ENCODE results near the gene H1-8.

DNA sequence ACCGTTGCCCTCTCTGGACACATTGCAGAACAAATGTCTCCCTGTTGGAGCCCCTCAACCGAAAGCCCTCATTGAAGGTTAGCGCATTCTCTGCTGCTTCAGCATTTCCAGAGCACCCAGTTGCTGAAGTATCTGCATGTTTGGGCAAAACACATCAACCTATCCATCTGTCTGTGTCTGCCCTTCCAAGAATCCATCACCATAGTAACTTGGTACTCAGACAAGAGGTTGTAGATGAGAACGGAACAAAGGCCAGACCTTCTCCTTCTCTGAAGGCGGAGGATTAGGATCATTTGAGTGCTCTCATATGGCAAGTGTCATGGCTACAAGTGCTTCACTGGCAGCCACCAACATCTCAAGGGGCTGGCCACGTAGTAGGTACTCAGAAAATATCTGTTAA, 37.6 kb upstream of the H1-8 start:
- no peak for TF ChIP-seq CTCF (IDR thresholded peaks at IDR 0.05)
- TF ChIP-seq POLR2A (IDR thresholded peaks at IDR 0.05) = no peak
- no peak for TF ChIP-seq POLR2AphosphoS5 (IDR thresholded peaks at IDR 0.05)
